DOHH2 (cell line): ENCODE measurements around the gene ERMN.

Experiments
- EZH2phosphoT487 ChIP-seq: fragments of 200-600 bp; sonication (generic); IDR thresholded peaks from 2 replicates; pipeline ENCODE4 v1.6.1; 2017; ENCODE audit warnings: borderline replicate concordance, mild to moderate bottlenecking, antibody characterized with exemption, low read length, moderate library complexity, mixed read lengths
- TF ChIP-seq, protein P1 (sequence below): fragments of 200-600 bp; sonication (generic); IDR thresholded peaks from one replicate; pipeline ENCODE4 v1.5.1; 2014; ENCODE audit warnings: antibody characterized with exemption, mild to moderate bottlenecking, low read depth, low read length; ENCODE audit not compliant: poor library complexity, severe bottlenecking

DNA sequence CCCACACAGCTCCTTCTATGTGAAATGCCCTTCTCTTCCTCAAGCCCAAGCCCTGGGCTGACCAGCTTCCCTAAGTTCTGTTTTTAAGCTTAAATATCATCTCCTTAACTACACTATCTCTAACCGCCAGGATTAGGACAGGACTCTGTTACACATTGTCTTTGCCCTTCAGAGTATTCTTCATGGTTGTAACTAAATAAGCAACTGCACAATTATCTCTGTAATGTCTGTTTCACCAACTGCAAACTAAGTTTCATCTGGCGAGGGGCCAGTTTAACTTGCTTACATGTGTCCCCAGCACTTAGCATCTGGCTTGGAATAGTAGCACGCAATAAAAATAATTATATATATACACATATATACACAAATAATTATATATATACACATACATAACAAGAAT, 1.1 kb upstream of the ERMN start:
- no peak for TF ChIP-seq EZH2phosphoT487
- TF ChIP-seq, protein P1, sequence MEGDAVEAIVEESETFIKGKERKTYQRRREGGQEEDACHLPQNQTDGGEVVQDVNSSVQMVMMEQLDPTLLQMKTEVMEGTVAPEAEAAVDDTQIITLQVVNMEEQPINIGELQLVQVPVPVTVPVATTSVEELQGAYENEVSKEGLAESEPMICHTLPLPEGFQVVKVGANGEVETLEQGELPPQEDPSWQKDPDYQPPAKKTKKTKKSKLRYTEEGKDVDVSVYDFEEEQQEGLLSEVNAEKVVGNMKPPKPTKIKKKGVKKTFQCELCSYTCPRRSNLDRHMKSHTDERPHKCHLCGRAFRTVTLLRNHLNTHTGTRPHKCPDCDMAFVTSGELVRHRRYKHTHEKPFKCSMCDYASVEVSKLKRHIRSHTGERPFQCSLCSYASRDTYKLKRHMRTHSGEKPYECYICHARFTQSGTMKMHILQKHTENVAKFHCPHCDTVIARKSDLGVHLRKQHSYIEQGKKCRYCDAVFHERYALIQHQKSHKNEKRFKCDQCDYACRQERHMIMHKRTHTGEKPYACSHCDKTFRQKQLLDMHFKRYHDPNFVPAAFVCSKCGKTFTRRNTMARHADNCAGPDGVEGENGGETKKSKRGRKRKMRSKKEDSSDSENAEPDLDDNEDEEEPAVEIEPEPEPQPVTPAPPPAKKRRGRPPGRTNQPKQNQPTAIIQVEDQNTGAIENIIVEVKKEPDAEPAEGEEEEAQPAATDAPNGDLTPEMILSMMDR: no peak
